Raji (cell line): ENCODE results near the gene CCBE1.

Experiments
- POLR2A ChIP-seq: IDR thresholded peaks from 2 replicates; pipeline ENCODE4 v1.6.1; 2011; ENCODE audit warnings: low read depth, low read length, control low read depth; ENCODE audit not compliant: insufficient read depth

The CCBE1 gene

DNA sequence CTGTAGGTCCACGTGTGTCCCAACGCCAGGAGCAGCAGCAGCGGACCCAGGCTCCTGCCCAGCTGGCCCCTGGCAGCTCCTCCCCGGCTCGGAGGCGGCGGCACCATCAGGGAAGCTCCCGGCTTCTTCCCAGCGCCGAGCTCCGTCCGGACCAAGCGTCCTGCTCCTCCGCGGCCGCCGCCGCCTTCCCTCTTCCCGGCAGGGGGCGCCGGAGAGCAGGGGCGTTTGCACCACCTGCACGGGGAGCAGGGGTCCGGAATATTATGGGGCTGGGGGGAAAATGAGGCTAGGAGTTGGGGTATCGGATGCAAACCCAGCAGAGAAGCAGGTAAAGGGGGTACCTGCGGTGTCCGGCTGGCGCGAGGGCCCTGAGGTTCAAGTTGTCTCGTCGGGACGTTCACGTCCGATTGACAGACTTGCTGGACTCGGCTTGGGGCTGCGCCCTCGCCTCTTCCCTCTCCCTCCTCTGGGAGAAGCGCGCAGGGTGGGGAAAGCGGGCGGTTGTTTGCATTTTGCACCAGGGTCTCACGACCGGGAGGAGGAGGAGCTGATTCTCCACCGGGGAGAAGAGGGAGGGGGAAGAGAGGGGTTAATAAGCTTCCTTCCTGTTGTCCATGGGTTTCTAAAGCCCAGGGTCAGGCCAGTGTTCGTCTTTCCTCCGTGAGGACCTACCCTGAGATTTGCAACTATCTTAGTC, at the start of gene CCBE1:
Gene CCBE1 (minus strand): TSS at position 188 of the 697 bp plus-strand sequence.
- TF ChIP-seq POLR2A, result no peak

DNA sequence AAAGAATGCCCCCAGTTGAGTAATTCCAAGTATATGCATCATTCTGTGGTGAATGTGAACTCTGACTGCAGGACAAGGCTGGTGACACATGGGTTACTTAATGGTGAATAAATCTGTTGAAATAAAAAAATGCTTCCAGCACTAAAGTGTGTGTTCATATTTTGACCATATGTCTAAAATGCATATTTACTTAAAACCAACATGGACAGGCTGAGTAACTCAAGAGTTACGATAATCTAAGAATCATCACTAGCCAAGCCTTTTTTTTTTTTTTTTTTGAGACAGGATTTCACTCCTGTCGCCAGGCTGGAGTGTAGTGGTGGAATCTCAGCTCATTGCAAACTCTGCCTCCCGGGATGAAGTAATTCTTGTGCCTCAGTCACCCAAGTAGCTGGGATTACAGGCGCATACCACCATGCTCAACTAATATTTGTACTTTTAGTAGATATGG, 47.1 kb upstream of the CCBE1 start:
- no peak for TF ChIP-seq POLR2A

DNA sequence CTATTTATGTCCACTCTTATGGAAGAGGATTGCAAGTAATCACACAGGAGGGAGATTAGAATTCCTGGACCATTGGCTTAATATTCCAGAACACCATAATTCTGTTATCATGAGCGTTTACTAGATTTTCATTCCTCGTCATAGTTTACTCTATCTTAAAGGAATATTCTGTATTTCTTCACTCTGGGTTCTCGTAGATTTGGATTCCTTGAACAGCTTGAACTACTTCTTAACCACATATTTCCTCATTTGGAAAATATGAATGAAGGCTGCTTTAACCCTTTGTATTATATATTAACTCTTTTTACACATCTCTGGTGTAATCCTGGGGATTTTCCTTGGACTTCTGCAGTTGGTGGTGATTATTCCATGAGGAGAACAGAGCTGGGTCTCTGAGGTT, 46.3 kb upstream of the CCBE1 start:
- TF ChIP-seq POLR2A, result no peak

DNA sequence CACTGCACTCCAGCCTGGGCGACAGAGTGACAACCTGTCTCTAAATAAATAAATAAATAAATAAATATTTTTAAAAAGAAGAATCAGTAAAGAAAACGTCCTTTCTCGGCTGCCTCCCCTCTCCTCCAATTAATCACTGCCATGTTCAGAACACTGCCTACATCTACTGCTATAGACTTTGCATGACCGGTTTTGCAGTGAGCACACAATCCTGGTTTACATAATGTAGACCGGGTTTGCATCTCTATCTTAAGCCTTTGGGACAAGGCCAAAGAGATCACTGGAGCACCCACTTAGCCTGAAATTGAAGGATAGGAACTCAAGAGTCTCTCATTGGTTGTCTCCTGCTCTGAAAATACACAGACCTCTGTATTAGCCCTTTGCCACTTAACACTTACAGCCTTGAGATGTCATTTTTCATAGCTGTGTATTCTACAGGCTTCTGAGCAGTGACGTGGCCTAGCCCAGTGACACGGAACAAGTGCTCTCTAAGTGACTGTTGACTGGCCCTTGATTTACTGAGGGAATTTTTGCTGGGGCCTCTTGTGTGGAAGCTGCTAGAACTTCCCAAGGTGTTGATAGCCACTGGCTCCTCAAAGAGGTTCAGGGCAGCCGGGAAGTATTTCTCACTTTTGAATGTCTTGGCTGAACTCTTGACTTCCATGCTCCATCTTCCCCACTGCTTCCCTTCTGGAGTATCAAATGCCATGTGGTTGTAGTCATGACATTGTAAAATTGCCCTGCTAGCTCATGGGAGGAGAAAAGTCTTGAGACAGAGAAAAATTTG, 45.3 kb upstream of the CCBE1 start:
- TF ChIP-seq POLR2A, result no peak

DNA sequence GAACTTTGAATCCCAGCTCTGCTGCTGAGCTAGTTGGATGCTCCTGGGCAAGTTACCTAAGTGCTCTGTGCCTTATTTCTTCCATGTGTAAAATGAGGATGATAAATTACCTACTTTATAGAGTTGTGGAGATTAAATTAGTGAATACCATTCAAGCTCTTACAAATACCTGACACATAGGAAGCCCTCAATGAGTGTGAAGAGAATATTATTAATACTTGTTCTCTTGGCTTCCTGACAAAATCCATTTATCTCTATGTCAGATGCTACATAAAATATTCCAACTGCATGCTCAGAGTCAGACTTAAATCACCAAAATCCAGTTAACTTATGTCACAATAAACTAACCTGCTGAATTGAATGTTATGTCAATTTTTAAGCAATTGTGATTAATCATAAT, 42.9 kb upstream of the CCBE1 start:
- no peak for TF ChIP-seq POLR2A

DNA sequence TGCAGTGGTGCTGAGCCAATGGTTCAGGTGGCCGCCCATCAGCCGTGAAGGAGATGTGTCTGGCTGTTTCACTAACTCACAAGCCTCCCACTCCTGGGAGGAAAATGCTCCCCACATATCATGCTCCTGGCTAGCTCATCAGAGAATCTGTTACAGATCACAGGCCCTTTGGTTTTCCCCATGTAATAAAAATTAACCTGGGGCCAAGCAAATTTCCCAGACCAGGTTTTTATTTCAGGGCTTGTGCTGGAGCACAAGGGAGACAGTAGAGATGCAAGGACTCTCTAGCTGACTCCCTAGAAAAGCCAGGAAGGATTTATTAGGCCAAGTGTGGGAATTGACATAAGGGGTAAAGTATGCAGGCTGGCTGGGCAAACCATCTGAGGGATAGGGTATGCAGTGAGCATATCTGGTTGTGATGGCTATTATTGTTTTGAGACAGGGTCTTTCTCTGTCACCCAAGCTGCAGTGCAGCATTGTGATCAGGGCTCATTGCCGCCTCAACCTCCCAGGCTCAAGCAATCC, 40.6 kb upstream of the CCBE1 start:
- no peak for TF ChIP-seq POLR2A

DNA sequence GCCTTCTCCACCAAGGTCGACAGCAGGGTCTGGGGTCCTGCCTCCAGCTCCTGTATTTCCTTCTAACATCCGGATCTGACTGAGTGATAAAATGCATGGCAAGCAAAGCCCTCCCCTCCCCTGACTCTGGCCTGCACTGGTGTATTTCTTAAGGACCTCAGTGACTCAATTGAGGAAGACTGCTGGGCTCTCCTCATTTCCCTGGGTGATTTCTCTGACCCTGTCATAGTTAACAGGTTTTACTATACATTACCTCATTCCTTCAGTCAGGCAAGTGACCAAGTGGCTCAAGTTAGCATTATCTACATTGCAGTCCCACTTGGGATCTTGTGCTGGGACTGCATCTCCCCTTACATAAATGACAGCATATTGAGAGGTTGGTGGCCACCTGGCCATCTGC, 38.8 kb upstream of the CCBE1 start:
- no peak for TF ChIP-seq POLR2A

DNA sequence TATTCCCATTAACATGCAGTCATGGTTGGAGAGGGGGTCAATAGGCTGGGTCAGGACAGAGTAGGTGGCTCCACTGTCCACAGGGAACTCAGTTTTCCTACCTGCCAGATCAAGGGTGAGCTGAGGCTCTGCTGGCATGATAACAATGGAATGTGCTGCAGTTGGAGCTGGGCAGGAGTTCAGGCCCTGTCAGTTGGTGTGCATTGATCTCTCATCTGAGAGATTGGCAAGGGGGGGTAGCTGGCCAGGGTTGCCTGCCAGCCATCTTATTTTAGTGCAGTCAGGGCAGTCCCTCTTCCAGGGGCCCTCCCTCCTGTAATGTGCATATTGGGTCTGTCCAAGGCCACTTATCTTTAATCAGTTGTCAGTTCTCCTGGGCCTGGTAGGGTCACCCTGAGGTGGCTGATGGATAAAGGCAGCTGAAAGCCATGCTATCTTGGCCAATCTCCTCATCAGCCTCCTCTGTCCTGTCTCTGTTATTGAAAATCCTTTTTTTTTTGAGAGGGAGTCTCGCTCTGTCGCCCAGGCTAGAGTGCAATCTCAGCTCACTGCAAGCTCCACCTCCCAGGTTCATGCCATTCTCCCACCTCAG, 38.1 kb upstream of the CCBE1 start:
- no peak for TF ChIP-seq POLR2A

DNA sequence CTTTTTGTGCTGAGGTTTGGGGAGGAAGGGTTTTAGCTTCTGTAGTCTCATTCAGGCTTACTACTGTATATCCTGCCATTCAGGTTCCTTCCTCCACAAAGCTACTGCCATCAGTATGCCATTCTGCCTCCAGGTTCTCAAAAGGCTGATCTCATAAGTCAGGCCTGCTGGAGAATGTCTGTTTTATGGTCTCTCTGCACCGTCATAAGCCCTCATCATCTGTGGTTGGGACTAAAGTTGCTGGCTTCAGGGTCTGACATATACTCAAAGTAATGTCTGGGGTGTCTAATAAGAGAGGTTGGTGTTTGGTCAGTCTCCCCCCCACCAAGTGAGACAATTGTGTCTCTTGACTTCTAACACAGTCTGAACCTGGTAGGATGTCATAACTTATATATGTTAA, 36.2 kb upstream of the CCBE1 start:
- TF ChIP-seq POLR2A, result no peak

DNA sequence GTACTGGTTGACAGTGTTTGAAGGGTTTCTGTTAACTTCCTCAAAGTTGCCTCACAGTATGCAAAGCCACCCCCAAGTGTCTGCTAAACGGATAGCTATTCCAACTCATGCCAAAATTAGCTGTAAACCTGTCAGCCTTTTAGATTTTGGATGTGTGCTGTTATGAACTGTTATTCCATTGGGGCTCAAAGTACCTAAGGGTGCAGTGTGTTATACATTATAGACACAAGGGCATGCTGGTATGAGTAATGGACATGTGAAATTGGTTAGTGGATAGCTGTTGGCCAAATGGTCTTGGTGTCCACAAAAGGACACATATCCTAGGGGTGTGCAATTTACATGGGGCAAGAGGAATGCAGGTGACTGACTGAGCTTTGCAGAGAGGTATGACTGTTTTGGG, 33.7 kb upstream of the CCBE1 start:
- no peak for TF ChIP-seq POLR2A

DNA sequence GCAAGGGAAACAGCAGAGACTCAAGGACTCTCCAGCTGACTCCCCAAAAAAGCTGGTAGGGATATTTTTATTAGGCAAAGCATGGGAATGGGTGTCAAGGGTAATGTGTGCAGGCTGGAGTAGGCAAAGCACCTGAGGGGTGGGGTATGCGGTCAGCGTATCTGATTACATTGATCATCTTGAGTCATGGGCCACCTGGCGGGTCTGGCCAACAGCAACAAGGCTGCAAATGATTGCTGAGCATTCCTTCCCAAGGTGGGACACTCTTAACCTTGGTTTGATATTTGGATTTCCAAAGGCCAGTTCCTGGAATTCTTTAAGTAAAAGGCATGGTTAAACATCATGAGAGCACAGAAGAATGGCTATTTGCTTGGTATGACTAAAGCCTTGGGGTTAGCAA, 32.6 kb upstream of the CCBE1 start:
- no peak for TF ChIP-seq POLR2A

DNA sequence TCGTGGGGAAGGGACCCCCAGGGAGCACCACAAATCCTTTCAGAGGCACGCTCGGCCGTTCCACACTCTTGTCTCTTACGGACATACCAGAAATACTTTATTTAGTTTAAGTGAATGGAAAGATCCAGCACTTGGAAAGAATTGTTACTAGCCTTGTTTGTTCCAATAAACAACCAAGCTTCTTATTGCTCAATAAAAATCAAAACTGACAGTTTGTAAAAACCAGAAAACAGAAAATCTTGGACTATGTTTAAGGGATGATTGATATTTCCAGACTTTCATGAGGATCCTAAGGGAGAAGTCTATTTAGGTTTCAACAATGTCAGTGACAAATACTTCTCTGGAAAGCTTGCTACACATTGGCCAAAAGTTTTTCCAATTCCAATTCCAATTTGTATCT, 31.6 kb upstream of the CCBE1 start:
- no peak for TF ChIP-seq POLR2A

DNA sequence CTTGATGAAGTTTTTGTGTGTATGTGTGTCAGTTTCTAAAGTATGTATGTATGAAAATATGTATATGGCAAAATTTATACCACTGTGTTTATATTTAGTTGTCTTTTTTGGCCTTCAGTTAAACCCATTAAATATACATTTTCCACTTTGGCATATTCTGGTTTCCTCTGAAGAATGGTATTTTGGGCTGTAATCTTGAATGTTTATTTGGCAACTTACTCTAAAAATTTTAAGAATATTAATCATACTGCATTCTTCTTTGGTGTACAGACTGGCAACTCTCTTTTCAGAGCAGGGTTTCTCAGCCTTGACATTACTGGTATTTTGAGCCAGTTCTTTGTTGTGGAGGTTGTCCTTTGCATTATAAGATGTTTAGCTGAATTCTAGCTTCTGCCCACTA, 27.9 kb upstream of the CCBE1 start:
- no peak for TF ChIP-seq POLR2A

DNA sequence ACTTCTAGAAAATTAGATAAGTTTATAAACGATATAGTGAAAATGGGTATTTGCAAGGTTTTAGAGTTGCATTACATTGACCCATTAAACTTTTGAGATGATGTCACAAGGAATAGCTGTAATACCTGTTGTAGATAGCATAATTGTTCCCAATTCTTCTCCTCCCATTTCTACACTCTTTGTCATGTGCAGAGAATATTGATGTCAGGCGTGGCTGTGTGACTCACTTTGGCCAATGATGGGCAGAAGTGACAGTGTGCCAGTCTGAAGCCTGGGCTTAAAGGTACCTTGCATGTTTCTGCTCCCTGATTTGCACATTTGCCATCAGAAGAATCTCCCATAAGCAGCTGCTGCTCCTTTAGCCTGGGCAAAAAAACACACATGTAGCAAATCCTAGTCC, 26.9 kb upstream of the CCBE1 start:
- no peak for TF ChIP-seq POLR2A

DNA sequence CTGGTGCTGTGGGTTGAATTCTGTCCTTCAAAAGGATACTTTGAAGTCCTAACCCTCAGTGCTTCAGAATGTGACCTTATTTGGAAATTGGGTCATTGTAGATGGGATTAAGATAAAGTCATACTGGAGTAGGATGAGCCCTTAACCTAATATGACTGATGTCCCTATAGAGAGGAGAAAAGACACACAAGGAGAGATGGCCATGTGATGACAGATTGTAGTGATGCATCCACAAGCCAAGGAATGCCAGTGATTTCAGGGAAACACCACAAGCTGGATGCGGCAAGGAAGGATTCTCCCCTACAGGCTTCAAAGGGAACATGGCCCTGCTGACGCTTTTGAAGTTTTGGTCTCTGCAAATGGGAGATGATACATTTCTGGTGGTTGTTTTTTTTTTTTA, 24.7 kb upstream of the CCBE1 start:
- no peak for TF ChIP-seq POLR2A

DNA sequence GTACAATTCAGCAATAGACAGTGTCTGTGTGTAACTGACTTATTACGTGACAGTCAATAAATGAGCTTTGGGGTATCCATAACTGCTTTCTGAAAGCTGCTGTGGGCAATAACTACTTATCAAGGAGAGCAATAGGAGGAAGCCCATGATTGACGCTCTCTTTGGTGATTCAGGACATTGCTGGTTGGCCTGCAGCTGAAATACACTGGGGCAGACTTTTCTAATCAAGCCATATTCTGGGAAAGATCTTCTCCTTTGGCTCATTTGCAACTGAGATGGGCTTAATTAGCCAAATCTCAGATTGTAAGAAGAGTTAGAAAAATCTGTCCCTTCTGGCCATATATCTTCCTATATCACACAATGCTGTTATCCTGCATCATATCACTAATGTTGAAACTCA, 24.0 kb upstream of the CCBE1 start:
- no peak for TF ChIP-seq POLR2A

DNA sequence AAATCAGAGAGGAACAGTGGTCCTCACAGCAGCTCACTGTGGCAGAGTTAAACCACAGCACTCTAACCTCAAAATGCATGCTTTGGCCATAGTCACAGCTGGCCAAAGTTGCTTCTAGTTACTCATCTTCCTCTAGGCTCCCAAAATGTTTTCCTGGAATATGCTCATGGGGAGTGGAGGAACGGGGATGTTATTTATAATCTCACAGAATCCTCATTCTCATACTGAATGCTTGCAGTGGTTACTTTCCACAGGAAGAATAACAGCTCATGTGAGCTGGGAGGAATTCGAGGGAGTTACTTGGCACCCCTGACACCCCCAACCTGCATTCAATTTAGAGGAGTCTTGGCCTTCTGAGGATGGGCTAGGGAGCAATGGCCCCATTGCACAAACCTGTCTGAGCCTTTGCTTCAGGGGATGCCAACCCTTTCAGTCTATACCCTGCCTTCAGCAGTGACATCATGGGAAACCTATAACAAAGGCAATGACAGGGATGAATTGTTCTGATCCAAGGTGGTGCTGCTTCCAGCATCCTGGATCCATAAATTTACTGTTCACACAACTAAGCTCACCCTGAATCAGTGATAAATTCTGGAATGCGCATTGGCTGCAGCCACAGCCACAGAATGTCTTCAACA, 22.4 kb upstream of the CCBE1 start:
- no peak for TF ChIP-seq POLR2A
